ENCODE results near the gene FNDC3B.

Gene FNDC3B

DNA sequence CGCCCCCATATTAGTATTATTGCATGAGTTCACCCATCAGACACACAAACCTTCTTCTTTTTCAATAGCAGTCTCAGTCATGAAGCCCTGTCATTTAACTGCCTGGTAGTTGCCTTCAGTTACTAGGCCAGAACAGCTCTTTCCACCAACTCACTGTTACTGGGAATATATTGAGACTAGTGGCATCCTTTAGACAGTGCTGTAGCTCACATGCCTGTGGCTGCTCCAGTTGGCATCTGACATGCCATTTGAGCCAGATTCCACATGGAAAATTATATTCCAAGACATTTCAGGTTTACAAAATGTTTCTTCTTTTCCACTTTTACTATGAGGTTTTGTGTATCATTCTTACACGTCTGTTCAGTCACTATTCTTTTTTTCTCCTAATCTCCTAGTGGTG lies 262.8 kb downstream of the FNDC3B start:
- DNase-seq = no peak

DNA sequence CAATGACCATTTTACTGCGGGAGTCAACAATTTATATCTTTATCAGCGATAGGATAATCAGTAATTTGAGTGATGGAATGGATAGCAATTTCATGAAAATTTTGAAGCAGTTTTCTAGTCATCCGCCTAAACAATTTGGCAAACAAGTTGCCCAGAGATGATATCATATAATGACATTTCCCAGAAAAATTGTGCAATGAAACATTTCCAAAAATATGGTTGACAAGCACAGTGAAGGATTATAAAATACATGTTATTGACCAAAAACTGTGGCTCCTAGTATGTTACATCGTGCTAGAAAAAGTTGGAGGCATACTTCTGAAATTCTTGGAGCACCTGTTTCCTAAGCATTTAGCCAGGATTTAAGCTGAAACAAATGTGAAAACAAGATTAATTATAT lies 263.8 kb downstream of the FNDC3B start:
- no peak for DNase-seq

DNA sequence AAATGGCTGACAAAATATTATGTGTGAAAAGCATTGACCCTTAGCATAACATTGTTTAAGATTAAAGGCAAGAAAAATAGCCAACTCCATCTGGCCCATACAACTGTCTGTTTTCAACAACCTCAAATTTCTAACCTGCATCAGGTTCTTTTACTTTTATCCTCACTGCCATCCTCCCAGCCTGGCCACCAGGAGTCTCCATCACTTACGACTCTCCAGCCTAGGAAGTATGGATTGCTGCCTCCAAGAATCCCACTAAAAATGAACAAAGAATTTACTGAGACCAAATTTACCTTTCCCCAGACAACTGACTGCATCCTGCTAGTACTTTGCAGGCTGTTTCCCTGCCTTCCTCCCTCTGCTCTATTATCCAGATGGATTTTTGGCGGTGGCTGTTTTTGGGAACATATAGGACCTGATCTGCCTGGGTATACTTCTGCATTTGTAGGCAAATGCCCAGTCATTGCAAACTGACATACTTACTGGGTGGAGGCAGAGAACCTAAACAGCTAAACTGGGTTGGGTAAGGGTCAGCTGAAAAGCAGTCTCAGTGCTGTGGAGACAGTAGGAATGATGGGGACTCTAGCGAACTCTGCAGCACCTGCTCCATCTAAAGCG lies 264.7 kb downstream of the FNDC3B start:
- no peak for DNase-seq

DNA sequence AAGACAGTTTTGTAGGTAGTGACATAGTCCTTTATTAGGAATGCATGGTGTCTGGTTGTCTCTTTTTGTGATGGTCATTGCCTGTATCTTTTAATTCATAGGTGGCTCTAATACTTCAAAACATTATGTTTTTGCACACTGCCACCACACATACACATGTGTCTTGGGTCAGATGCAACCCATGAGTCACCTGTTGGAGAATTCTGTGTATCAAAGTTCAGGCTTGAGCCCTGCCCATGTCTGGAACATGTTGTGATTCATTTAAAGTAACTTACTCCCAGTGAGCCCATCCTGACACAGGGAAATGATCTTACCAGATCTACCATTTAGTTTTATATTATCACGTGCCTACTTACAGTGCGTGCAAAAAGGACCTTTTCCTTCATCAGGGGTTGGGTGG lies 266.2 kb downstream of the FNDC3B start:
- DNase-seq = no peak

DNA sequence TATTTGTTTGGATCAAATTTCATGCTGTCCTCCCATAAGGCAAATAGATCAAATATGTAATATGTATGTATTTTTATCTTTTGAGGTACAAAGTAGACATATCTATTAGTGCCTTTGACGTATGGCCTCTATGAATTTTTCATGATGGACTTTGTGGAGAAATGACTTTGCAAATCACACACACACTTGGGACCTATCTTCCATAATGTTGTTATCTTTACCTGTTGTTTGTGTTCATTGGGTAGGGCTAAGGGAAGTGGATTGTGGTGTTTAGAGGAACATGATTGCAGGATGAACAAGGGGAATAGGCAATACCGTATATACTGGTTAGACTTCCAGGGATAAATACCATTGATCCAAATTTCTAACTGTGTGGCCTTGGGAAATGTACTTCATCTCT lies 266.6 kb downstream of the FNDC3B start:
- DNase-seq = no peak

DNA sequence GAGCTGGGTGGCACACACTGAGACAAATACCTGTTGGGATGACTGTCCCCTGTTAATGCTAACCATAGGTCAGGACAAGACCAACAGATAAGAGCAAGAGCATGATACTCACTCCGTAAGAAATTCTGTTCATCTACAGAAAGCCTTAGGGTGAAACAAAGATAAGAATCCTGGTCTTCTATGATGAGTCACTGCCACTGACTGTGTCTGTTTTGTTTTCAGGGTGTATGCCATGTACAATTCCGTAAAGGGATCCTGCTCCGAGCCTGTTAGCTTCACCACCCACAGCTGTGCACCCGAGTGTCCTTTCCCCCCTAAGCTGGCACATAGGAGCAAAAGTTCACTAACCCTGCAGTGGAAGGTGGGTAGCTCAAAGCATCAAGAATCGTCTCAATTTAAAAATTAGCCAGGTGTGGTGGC lies 267.8 kb downstream of the FNDC3B start:
- DNase-seq = no peak

DNA sequence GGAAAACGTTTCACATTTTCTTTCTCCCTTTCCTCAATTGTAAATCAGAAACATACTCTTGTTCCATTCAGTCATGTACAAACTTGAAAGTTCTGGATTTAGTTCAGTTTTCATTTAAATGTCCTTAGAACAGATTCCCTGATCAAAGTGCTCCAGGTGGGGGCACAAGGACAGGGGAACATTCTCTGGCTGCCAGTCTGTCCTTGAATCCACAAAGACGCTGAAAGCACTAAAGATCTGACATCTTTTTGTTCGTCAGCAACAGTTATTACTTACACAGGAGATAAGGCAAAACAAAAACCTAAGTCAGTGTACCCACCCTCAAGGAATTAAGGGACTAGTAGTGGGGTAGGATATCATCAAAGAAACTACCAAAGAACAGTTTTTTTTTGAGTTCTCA lies 269.7 kb downstream of the FNDC3B start:
- no peak for DNase-seq

DNA sequence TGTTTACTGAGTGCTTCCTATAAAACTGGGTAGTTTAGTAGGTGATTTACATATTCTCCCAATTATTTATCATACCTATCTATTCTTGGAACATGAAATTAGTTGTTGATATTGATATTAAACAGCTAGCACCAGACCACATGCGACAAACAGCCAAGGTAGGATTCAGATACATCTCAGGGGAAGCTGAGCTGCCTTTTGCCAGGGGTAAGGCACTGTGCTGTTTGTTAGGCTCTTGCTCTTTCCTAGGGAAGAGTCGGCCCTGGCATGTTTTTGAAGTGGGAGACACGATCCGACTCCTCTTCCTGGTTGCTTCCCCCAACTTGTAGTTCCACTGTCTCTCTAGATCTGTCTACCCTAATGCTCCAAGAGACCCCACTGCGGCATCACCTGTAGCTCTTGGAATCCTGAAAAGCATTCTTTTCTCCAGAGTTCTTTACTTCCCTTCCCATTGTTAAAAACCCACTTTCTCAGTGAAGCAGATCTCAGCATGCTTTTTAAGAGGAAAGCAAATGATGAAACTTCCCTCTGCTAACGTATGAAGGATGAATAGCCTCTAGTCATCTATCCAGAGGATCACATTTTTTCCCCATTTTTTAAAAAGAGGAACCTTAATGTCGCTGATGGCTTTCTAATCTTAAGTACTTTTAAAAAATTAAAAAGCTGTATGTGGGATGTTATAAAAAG lies 270.5 kb downstream of the FNDC3B start:
- DNase-seq = no peak

DNA sequence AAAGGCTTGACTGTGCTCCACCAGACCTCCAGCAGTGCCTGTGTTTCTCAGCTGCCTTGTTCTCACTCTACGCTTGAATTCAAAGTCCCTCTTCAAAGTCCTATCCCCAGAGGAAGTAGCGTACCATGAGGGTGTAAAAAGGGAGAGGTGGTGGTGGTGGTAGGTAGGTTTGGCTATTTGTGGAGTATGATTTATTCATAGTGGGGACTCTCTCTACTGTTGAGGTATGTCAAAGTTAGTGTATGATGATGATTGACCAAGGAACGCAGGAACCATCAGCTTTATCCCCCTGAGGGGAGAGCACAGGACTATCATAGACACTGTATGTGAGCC lies 271.0 kb downstream of the FNDC3B start:
- no peak for DNase-seq

DNA sequence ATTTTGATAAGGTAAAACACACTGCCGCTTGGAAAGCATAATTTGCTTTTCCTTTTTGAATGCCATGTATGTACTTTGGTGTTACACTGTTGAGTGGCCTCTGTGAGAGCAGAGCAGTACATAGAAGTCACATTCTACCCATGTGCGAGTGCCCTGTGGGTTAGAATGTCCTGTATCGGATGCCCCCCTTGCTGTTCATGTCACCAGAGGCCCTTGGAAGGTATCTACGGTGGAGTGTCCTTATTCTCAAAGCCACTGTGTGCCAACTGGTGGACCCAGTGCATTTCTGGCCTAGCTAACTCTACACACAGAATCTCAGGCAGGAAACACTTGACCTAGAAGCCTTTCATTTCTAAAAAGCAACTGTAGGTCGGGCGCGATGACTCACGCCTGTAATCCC lies 271.8 kb downstream of the FNDC3B start:
- no peak for DNase-seq

DNA sequence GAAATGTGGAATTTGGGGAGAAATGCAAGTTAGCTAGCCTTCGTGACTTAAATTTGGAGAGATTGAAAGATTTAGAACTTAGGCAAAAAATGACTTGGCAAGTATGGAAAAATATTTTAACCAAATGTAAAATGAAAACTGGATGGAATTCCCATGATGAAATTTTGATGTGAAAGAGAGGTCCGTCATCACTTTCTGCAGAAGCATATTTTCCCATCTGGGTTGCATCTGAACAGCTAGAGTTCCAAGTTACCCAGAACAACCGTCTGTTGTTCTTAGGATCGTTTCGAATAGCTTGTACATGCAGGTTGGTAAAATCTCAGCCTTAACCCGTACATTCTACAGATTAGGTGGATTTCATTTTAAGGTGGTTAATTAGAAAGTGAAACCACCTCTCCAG lies 272.6 kb downstream of the FNDC3B start:
- DNase-seq = no peak

DNA sequence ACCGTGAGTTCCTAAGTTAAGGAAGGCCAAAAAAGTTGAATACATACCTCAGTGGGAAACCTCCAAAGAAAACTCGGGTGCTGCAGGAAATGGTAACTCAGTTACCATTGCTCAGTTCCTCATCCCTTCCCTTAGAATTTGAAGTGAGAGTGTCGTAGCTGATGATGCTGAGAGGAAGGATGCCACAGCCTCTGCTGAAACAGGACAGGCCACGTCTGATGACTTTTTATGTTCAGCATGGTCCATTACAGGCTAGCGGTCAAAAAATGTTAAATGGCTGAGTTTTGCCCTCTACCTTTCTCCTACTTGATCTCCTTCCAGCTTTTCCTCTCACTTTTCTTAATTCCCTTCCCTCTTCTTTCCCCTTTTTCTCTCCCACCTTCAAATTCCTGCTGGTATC lies 273.3 kb downstream of the FNDC3B start:
- no peak for DNase-seq

DNA sequence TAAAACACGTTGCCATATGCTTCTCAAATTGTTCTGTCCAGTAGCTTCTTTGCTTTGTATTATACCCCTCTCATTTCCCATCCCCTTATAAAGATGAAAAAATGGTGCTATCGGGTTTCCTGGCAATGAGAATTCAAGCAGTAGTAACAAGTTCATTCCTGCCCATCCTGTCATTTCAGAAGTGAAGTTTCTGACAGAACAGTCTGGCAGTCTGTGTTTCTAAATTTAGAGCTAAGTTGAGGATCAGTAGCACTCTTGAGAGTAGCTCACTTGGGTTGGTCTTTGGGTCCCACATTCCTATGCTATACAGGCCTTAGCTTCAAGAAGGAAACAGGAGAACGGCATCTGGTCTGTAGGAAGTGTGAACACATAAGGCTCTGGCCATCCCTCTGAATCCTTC lies 274.3 kb downstream of the FNDC3B start:
- no peak for DNase-seq

DNA sequence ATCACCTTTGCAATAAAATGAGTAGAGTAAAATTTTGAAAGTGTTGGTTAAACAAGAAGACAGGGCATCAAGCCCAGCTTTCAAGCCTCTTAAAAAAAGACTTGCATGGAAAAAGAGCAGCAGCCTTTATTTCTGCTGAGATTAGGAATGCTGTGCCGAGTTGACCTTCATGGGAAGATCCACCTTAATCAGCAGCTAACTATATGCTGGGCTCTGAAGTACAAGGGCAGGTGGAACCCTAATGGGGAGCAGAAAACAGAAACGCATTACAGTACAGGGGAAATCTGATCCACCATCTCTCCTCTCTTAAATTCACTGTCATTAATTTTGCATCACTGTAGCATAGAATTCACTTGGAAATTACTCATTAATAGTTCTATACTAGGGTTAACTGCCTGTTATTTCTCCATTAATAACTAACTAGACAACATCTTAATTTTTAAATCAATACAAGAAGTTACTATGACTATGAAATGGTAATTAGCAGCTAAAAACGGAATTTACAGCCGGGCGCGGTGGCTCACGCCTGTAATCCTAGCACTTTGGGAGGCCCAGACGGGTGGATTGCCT lies 275.3 kb downstream of the FNDC3B start:
- no peak for DNase-seq

DNA sequence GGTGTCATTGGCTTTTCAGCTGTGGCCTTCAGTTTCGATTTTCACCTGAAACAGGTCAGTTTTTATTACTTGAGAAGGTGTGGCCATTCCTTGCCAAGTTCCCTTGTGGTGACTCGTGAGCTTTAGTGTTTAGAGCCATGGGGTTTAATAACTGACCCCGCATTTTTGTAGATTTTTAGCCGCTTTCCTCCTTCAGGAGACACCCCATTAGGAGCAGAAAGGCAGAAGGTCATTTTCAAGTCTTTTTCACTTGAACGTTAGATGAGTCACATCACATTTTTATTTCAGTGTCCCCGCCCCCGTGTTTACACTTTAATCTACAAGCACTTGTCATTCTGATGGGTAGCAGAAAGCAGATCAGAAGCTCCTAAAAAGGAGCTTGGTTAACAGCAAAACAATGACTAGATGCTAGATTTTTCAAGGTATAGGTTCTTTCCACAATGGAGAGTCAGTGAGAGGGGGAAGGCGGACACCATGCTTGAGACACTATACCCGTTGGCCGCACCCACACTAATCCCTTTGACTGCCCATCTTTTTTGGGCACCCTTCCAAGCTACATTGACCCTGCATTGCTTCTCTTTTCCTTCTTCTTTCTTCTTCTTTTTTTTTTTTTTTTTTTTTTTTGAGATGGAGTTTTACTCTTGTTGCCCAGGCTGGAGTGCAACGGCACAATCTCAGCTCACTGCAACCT lies 276.2 kb downstream of the FNDC3B start:
- DNase-seq = no peak

DNA sequence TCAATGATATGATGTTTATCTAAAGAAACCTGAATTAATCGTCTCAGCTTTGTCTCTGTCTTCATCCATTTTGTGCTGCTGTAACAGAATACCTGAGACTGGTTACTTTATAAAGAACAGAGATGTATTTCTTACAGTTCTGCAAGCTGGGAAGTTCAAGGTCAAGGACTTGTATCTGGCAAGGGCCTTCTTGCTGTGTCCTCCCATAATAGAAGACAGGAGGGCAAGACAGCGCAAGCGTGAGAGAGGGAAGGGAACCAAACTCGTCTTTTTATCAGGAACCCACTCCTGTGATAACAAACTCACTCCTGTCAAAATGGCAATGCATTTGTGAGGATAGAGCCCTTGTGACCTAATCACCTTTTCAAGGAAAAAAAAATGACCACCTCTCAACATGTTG lies 277.4 kb downstream of the FNDC3B start:
- no peak for DNase-seq

DNA sequence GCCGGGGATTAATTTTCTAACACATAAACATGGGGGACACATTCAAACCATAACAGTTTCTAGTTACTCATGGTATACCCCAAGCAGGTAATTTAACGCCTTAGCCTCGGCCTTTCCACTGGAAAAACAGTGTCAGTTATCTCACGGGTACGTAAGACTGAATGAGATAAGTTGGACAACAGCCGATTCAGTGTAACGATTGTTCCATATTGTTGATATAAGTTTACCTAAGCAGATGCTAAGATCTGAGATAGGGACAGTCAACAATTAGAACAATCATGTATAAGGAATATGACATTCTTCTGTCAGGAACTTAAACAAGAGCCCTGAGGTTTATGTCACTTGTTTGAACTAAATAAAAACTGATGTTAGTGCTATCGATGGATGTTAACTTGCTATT lies 278.1 kb downstream of the FNDC3B start:
- DNase-seq = no peak

DNA sequence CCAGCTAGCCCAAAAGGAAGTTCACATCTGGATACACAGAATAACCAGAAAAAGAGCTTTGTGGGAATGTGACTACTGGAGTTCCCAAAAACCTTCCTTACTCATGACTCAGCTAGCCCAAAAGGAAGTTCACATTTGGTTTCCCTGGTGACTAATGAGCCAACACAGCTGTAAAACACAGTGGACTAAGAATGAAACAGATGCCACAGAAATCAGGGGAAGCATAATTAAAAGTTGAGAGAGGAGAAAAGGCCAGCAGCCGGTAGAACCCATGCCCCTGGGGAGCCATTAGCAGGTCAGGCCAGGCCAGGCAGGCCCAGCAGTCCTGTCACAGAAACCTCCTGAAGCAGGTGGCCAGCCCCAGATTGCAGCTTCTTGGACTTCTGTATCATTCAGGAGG lies 278.6 kb downstream of the FNDC3B start:
- peak; percentile 4 for DNase-seq

DNA sequence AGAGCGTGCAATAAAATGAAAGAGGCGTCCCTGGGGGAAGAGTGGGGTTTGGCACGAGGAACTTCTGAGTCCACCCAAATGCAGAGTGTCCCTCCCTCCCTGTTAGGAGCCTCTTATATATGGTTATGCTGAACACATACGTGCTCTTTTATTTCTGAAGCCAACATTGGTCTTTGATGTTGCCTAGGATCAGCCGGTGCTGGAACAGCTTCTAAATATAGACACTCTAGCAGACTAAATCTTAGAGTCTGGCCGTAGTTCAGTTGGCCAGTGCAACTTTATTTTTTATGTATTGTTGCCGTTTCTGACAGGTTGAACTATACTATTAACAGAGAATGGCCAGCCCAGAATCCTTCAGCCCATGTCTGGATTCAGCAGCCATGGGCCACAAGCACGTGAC lies 280.2 kb downstream of the FNDC3B start:
- no peak for DNase-seq

DNA sequence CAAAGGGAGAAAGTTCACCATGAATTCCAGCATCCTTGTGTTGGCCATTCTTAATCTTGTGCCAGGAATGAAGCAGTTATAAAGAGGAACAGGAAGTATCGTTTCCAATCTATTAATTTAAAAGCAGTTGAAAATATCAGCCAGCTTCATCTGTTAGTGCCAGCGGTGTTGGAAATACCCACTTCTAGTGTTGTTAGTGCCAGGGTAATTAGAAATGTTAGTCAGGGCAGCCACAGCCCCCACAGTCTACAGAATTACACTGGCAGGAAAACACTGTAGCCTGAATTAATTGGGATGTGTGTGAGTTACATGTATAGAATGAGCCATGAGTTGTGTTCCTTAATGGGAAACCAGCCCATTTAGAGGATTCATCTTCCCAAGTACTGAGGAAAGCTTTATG lies 281.1 kb downstream of the FNDC3B start:
- DNase-seq = no peak

DNA sequence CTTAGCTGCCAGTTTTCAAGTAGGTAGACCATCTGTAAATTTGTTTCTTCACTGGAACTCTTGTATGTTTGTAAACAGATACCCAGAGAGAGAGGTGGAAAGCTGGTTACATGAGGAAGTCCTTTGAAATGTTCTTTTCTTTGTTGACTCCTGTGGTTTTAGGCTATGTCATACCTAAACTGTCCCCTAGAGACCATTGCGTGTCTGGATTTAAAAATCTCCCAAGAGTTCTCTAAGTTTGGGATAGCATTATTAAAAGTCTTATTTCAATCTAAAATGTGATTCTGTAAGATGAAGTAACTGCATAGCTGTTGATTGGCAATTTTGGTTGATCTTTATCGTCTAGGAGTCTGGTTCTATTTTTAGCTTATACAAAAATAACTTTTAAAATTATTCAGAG lies 281.7 kb downstream of the FNDC3B start:
- DNase-seq = no peak

DNA sequence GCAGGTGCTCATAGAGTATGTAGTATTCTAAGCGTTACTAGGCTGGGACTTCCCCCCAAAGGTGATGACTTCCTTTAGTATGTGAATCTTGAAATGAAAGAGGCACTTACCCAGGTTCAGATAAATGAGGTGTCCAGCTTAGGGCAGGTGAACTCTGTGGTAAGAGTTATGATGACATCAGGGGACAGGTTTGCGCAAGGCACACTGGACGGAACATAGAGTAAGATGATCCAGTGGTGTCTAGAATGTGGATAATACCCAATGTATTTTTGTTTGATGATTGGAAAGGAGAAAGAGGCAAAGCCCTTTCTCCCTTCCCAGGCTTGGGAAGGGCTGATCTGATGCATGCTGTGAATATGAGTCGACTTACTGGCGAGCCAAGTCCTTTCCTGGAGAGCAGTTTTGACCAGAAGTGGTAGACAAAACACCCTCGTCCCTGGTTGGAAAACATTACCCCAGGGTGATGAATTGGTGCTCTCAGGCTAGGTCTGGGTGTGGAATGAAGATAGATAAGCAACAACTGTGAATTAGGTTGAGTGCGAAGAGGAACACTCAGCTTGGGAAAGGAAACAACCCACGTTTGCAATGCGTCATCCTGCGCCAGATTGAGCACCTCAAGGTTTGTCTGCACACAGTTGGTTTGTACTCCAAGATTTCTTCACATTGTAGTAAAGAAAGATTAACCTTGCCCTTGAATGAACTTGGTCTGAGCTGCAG lies 284.7 kb downstream of the FNDC3B start:
- no peak for DNase-seq

DNA sequence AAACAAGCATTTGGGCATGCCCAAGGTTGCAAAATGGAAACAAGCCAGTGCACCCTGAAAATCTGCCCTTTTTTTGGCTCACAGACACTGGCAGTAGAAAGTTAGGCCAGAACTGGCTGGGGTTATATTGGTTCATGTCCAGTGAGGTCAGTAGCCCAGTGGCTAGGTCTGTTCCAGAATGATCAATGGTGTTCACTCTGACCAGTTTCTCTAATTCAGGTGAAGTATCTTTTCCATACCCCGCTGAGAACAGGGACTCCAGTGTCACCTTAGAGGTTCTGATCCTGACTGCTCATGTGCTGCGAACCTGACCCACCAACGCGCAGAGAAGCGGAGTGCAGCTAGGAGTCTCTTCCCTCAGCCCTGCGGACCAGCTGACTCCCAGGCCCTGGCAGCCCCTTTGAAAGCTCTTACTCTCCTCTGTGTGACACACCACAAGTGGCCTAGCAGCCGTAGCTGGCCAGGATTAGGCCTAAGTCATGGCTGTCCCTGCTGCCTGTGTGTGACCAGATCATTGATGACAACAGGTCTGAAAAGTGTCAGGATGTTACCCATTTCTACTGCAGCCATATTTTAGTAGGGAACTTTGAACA lies 285.3 kb downstream of the FNDC3B start:
- DNase-seq = no peak
